Epidermal melanocyte (primary cell): ENCODE measurements around the gene PHACTR3.
A peak's percentile ranks its signal among the peaks of the same experiment; 100 is the strongest.
"Not testable (repeated sequence)": the region's sequence is repeated elsewhere in the genome, so short reads cannot be mapped to it uniquely, and the experiment has no call there.

Experiments used
- DNase-seq: peaks from one replicate; pipeline ENCODE4 v3.0.0; 2011; ENCODE audit warnings: low spot score; ENCODE audit not compliant: insufficient read length

Gene PHACTR3

GRCh38 chr20:59850018-59850641, 245.8 kb downstream of the PHACTR3 start:
- peak; percentile 34 for DNase-seq

GRCh38 chr20:59856526-59856925, 252.2 kb downstream of the PHACTR3 start:
- not testable (repeated sequence) for DNase-seq

GRCh38 chr20:59856941-59857340, 252.6 kb downstream of the PHACTR3 start:
- DNase-seq = not testable (repeated sequence)

GRCh38 chr20:59857966-59858365, 253.6 kb downstream of the PHACTR3 start:
- DNase-seq = no peak

- no peak for DNase-seq
Measured at GRCh38 chr20:59858425-59858824, 254.1 kb downstream of the PHACTR3 start.

- no peak for DNase-seq
Measured at GRCh38 chr20:59861401-59861800, 257.1 kb downstream of the PHACTR3 start.

GRCh38 chr20:59863058-59863457, 258.7 kb downstream of the PHACTR3 start:
- DNase-seq = no peak

- DNase-seq = no peak
Measured at GRCh38 chr20:59864726-59865125, 260.4 kb downstream of the PHACTR3 start.

GRCh38 chr20:59866338-59866737, 262.0 kb downstream of the PHACTR3 start:
- DNase-seq = no peak

- no peak for DNase-seq
Measured at GRCh38 chr20:59871096-59871495, 266.8 kb downstream of the PHACTR3 start.

GRCh38 chr20:59873409-59873808, 269.1 kb downstream of the PHACTR3 start:
- no peak for DNase-seq

- DNase-seq = no peak
Measured at GRCh38 chr20:59880198-59880597, 275.9 kb downstream of the PHACTR3 start.

- DNase-seq = no peak
Measured at GRCh38 chr20:59884494-59884893, 280.2 kb downstream of the PHACTR3 start.

- no peak for DNase-seq
Measured at GRCh38 chr20:59888050-59888449, 283.7 kb downstream of the PHACTR3 start.

- DNase-seq = not testable (repeated sequence)
Measured at GRCh38 chr20:59890035-59890434, 285.7 kb downstream of the PHACTR3 start.

- DNase-seq = no peak
Measured at GRCh38 chr20:59891581-59891980, 287.2 kb downstream of the PHACTR3 start.

GRCh38 chr20:59895908-59896307, 291.6 kb downstream of the PHACTR3 start:
- no peak for DNase-seq
